B cell (primary cell): ENCODE results near the gene BCL3. TPM values are rescaled to one million over a fixed set of nuclear protein-coding genes. Genes with fewer than 3 reads are reported as not detected.
A peak's percentile ranks its signal among the peaks of the same experiment; 100 is the strongest.

Experiments
- ATAC-seq: fragments of 200-7000 bp; cut with Tn5 transposase; one replicate; pipeline ENCODE4 v1.10.0; 2021; ENCODE audit warnings: low read depth, mild to moderate bottlenecking, moderate number of reproducible peaks, moderate library complexity
- CTCF ChIA-PET: fragments of 350-600 bp; sonication (Branson Sonifier 250); formaldehyde crosslinking; loops from one replicate; lab custom pipeline; 2021; ENCODE audit warnings: antibody characterized with exemption, inconsistent platforms; lab: Charles Lee
- POLR2A ChIA-PET: fragments of 350-600 bp; sonication (Branson Sonifier 250); formaldehyde crosslinking; loops from one replicate; lab custom pipeline; 2021; ENCODE audit warnings: antibody characterized with exemption; lab: Charles Lee
- DNase-seq: peaks from one replicate; pipeline ENCODE4 v3.0.0; 2013
- H2AFZ ChIP-seq: 2 replicates; pipeline ENCODE4 v1.6.1; 2012; ENCODE audit warnings: mild to moderate bottlenecking, low read depth, low read length; ENCODE audit not compliant: insufficient read depth, poor library complexity, severe bottlenecking
- H3K27ac ChIP-seq, 2 donors: 1 replicate in 1 of 2; 2 replicates in 1 of 2; pipeline ENCODE4 v1.5.1; 2012 to 2013; ENCODE audit warnings: low read length in 2 of 2, mild to moderate bottlenecking in 2 of 2, moderate library complexity in 1 of 2
- H3K27me3 ChIP-seq, 4 experiments: fragments of 200-600 bp in 1 of 4; sonication (generic) in 1 of 4; replicated peaks in 1 of 4; 1 replicate in 2 of 4; 2 replicates in 2 of 4; pipeline versions ENCODE4 v1.6.1 to v1.7.0; 2013 to 2016; ENCODE audit warnings: low read length in 3 of 4, mild to moderate bottlenecking in 2 of 4, mixed read lengths in 1 of 4, moderate library complexity in 1 of 4; ENCODE audit not compliant: insufficient read depth in 4 of 4, control insufficient read depth in 3 of 4; ENCODE audit errors: control extremely low read depth in 1 of 4
- H3K36me3 ChIP-seq, 2 experiments: replicated peaks in 1 of 2; 1 replicate in 1 of 2; 2 replicates in 1 of 2; pipeline versions ENCODE4 v1.6.1 to v1.7.1; 2013; ENCODE audit warnings: low read length in 1 of 2; ENCODE audit not compliant: insufficient read depth in 2 of 2, control insufficient read depth in 1 of 2; ENCODE audit errors: control extremely low read depth in 1 of 2, extremely low read depth in 1 of 2
- H3K4me1 ChIP-seq, 2 donors: fragments of 200-600 bp in 1 of 2; sonication (generic) in 1 of 2; 1 replicate in 1 of 2; 2 replicates in 1 of 2; pipeline versions ENCODE4 v1.5.1 to v1.6.1; 2013 to 2017; ENCODE audit warnings: low read length in 2 of 2; ENCODE audit not compliant: control insufficient read depth in 2 of 2, insufficient read depth in 2 of 2
- H3K4me2 ChIP-seq: replicated peaks from 2 replicates; pipeline ENCODE3; 2012; ENCODE audit warnings: mild to moderate bottlenecking, low read depth, low read length; ENCODE audit not compliant: poor library complexity, severe bottlenecking
- H3K4me3 ChIP-seq, 5 experiments: fragments of 200-600 bp in 1 of 5; sonication (generic) in 1 of 5; 1 replicate in 3 of 5; 2 replicates in 2 of 5; pipeline versions ENCODE4 v1.5.1 to v1.7.0; 2011 to 2016; ENCODE audit warnings: low read length in 4 of 5, mild to moderate bottlenecking in 4 of 5, low read depth in 2 of 5, control low read depth in 1 of 5, moderate library complexity in 1 of 5; ENCODE audit not compliant: insufficient read depth in 1 of 5; ENCODE audit errors: control extremely low read depth in 1 of 5, extremely low read depth in 1 of 5
- H3K79me2 ChIP-seq: fragments of 200-600 bp; sonication (generic); one replicate; pipeline ENCODE4 v1.6.0; 2016; ENCODE audit warnings: low read length; ENCODE audit not compliant: control insufficient read depth, insufficient read depth
- H3K9ac ChIP-seq: fragments of 200-600 bp; sonication (generic); 2 replicates; pipeline ENCODE4 v1.6.1; 2017; ENCODE audit warnings: mild to moderate bottlenecking, low read length, moderate library complexity
- H3K9me3 ChIP-seq, 3 donors: one replicate each; pipeline versions ENCODE4 v1.6.1 to v1.7.1; 2013; ENCODE audit warnings: low read length in 2 of 3; ENCODE audit not compliant: control insufficient read depth in 2 of 3, insufficient read depth in 1 of 3; ENCODE audit errors: control extremely low read depth in 1 of 3
- H4K20me1 ChIP-seq: 2 replicates; pipeline ENCODE4 v1.6.0; 2012; ENCODE audit warnings: mild to moderate bottlenecking, low read length; ENCODE audit not compliant: insufficient read depth, control insufficient read depth, poor library complexity, severe bottlenecking
- H3K27ac Mint-ChIP-seq: one replicate; pipeline ENCODE4 v1.8.0; 2021; ENCODE audit warnings: mixed read lengths
- H3K27me3 Mint-ChIP-seq: one replicate; pipeline ENCODE4 v1.8.0; 2021; ENCODE audit warnings: mixed read lengths
- H3K4me1 Mint-ChIP-seq: one replicate; pipeline ENCODE4 v1.8.0; 2021; ENCODE audit warnings: mixed read lengths
- H3K4me3 Mint-ChIP-seq: one replicate; pipeline ENCODE4 v1.8.0; 2021; ENCODE audit warnings: mixed read lengths
- H3K9me3 Mint-ChIP-seq: one replicate; pipeline ENCODE4 v1.8.0; 2022; ENCODE audit warnings: mixed read lengths; ENCODE audit not compliant: insufficient read depth
- EZH2 ChIP-seq: IDR thresholded peaks from 2 replicates; pipeline ENCODE4 v1.6.1; 2012; ENCODE audit warnings: borderline replicate concordance, low read depth, mild to moderate bottlenecking, moderate library complexity, low read length; ENCODE audit not compliant: insufficient read depth, poor library complexity, severe bottlenecking
- WGBS: methylation state at CpG from one replicate; pipeline ENCODE4 v1.1.5; 2013; ENCODE audit warnings: missing lambda C conversion rate; ENCODE audit not compliant: insufficient coverage; 5-methylcytosine and 5-hydroxymethylcytosine counted together
- intact Hi-C: fragments of 100-400 bp; cut with micrococcal nuclease; formaldehyde crosslinking; loops from one replicate; pipeline ENCODE4 v1.10.0; 2022
- polyA plus RNA-seq: library from polyadenylated mRNA; depleted of rRNA; stranded (reverse); fragments of >200 nt; gene quantifications from 2 replicates; pipeline ENCODE4 v1.2.3, GENCODE V29; 2012
- total RNA-seq, 2 donors: library from RNA; stranded (reverse); fragments of 120-200 nt in 1 of 2; gene quantifications; 1 replicate in 1 of 2; 2 replicates in 1 of 2; pipeline versions ENCODE4 v1.2.3 to v1.2.4, GENCODE V29; 2013 to 2022
- TF ChIP-seq, protein P1 (sequence below): fragments of 200-600 bp; IDR thresholded peaks from one replicate; pipeline ENCODE4 v1.8.0; 2022; ENCODE audit warnings: antibody characterized with exemption, mild to moderate bottlenecking

The BCL3 gene
- total and polyA plus RNA-seq, 2 donors (not counting 1 experiment from before 2014, with no cell fraction given) = 52.3 to 147 TPM

DNA sequence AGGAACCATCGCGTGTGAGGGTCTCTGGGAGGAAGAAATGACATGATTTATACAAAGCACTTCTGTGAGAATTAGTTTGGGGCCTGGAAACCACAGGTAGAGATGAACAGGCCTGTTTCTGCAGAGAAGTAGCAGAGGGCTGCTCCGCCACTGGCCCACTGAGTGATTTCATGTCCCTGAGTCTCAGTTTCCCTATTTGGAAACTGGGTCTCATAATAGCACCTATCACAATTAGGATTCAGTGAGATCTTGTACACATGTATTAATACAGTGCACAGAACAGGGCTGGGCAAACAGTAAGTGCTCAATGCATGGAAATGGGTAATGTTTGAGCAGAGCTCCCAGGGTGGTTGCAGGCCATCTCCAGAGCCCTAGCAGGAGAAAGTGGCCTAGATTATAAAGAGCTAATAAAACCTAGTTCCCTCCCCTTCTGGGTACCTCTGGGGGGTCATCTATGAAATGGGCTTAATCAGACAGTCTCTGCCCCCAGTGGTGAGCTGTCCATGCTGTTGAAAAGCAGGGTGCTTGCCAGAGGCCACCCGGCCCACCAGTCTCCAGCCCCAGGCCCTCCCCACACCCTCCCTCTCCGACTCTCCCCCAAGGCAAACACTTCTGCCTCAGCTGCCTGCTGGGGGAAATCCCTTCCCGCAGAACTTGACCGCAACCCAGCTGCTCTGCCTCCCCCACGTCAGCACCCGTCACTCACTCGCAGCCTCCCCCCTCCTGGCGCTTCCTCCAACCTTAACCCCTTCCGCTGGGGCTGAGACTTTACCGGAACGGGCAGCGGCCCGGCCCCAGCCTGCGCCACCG is 4.5 kb downstream of the BCL3 start:
- H3K36me3 ChIP-seq = peaks cover 2 to 19% of the 10 kb centered on the region in 2 experiments
- peaks cover 59% of the 10 kb centered on the region for H3K4me1 Mint-ChIP-seq

More for the DNA sequence above, 4.5 kb downstream of the BCL3 start:
- Histone ChIP-seq H3K4me2 (peak overlapping the region; percentile 97), H3K9me3 (no peaks in the 10 kb centered on the region), H3K4me1 (peaks cover 55 to 69% of the 10 kb centered on the region in 2 donors), H4K20me1 (peaks cover 5% of the 10 kb centered on the region), H3K9ac (peak overlapping the region; percentile 92), H2AFZ (no peak overlapping the region), H3K27me3 (no peaks in the 10 kb centered on the region), H3K27ac (peak overlapping the region; percentile 92), H3K4me3 (peak overlapping the region; percentile 44 to 94 (median 69)), H3K79me2 (peaks cover 8% of the 10 kb centered on the region)
- ChIA-PET CTCF (interaction anchor here (1.0 to 6.2 kb wide), 9 partner anchors 8 to 98 kb away, joined by 3 to 84 read pairs (median 5); no protein-coding TSS in a partner anchor), POLR2A (interaction anchor here (0.5 to 6.2 kb wide), 9 partner anchors 9 to 1289 kb away, joined by 3 to 65 read pairs (median 6); no protein-coding TSS in a partner anchor)
- WGBS = 2% methylated on average over 15 of the region's 18 CpGs
- ATAC-seq = peak; percentile 69
- Mint-ChIP-seq H3K9me3 (no peaks in the 10 kb centered on the region), H3K27ac (peak overlapping the region; percentile 98), H3K4me3 (peak overlapping the region; percentile 97), H3K27me3 (no peaks in the 10 kb centered on the region)
- no peak for TF ChIP-seq EZH2
- TF ChIP-seq, protein P1, sequence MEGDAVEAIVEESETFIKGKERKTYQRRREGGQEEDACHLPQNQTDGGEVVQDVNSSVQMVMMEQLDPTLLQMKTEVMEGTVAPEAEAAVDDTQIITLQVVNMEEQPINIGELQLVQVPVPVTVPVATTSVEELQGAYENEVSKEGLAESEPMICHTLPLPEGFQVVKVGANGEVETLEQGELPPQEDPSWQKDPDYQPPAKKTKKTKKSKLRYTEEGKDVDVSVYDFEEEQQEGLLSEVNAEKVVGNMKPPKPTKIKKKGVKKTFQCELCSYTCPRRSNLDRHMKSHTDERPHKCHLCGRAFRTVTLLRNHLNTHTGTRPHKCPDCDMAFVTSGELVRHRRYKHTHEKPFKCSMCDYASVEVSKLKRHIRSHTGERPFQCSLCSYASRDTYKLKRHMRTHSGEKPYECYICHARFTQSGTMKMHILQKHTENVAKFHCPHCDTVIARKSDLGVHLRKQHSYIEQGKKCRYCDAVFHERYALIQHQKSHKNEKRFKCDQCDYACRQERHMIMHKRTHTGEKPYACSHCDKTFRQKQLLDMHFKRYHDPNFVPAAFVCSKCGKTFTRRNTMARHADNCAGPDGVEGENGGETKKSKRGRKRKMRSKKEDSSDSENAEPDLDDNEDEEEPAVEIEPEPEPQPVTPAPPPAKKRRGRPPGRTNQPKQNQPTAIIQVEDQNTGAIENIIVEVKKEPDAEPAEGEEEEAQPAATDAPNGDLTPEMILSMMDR = no peak
- intact Hi-C loops = loop anchor here (1.0 to 5.0 kb wide), 5 partner anchors 17 to 324 kb away; partner anchors contain the start of genes GEMIN7, RELB and ZNF296
- peak; percentile 97 for DNase-seq
